GM23338 (cell line): Measurements from ENCODE around the gene FAM20C. TPM values are rescaled to one million over a fixed set of nuclear protein-coding genes. Genes with fewer than 3 reads are reported as not detected.

Experiments
- ATAC-seq: fragments of 200-7000 bp; cut with Tn5 transposase; 3 replicates; pipeline ENCODE4 v1.9.1; 2020
- DNase-seq: peaks from one replicate; pipeline ENCODE4 v3.0.0-alpha.2; 2015; ENCODE audit warnings: low spot score
- H2AFZ ChIP-seq: fragments of 200-600 bp; sonication (generic); 2 replicates; pipeline ENCODE4 v1.8.0; 2016; ENCODE audit warnings: antibody characterized with exemption, mild to moderate bottlenecking, moderate library complexity
- H3F3A ChIP-seq: fragments of 200-600 bp; sonication (generic); replicated peaks from 2 replicates; pipeline ENCODE4 v1.8.0; 2017; ENCODE audit warnings: antibody characterized with exemption, mixed run types, low read depth
- H3K27ac ChIP-seq: fragments of 200-600 bp; sonication (generic); 2 replicates; pipeline ENCODE4 v1.6.1; 2016; ENCODE audit warnings: low read depth
- H3K27me3 ChIP-seq: fragments of 200-600 bp; sonication (generic); 2 replicates; pipeline ENCODE4 v1.8.0; 2016; ENCODE audit warnings: mild to moderate bottlenecking, mixed run types, moderate library complexity; ENCODE audit not compliant: insufficient read depth
- H3K36me3 ChIP-seq: fragments of 200-600 bp; sonication (generic); 2 replicates; pipeline ENCODE4 v1.8.0; 2016; ENCODE audit warnings: mild to moderate bottlenecking; ENCODE audit not compliant: insufficient read depth
- H3K4me1 ChIP-seq: fragments of 200-600 bp; sonication (generic); 2 replicates; pipeline ENCODE4 v1.8.0; 2016; ENCODE audit warnings: mild to moderate bottlenecking, moderate library complexity; ENCODE audit not compliant: insufficient read depth
- H3K4me2 ChIP-seq: fragments of 200-600 bp; sonication (generic); 2 replicates; pipeline ENCODE4 v1.7.1; 2017; ENCODE audit warnings: mixed run types
- H3K4me3 ChIP-seq: fragments of 200-600 bp; sonication (generic); 2 replicates; pipeline ENCODE4 v1.6.1; 2016; ENCODE audit warnings: mixed run types
- H3K79me2 ChIP-seq: fragments of 200-600 bp; sonication (generic); replicated peaks from 2 replicates; pipeline ENCODE4 v1.8.0; 2017; ENCODE audit warnings: mild to moderate bottlenecking; ENCODE audit not compliant: insufficient read depth
- H3K9me2 ChIP-seq: fragments of 200-600 bp; sonication (generic); 2 replicates; pipeline ENCODE4 v1.8.0; 2017; ENCODE audit not compliant: insufficient read depth
- H4K20me1 ChIP-seq: fragments of 200-600 bp; sonication (generic); replicated peaks from 2 replicates; pipeline ENCODE4 v1.8.0; 2017; ENCODE audit warnings: mild to moderate bottlenecking; ENCODE audit not compliant: insufficient read depth
- H3K27ac Mint-ChIP-seq: 2 replicates; pipeline ENCODE4 v1.8.0; 2020; ENCODE audit warnings: inconsistent platforms, mild to moderate bottlenecking, moderate library complexity, mixed read lengths
- H3K27me3 Mint-ChIP-seq: 3 replicates; pipeline ENCODE4 v1.8.0; 2022; ENCODE audit warnings: low read depth, mild to moderate bottlenecking, moderate library complexity, mixed read lengths, inconsistent platforms; ENCODE audit not compliant: insufficient read depth, poor library complexity
- H3K36me3 Mint-ChIP-seq: 3 replicates; pipeline ENCODE4 v1.8.0; 2021; ENCODE audit warnings: low read depth, mild to moderate bottlenecking, inconsistent platforms, moderate library complexity, mixed read lengths
- H3K4me1 Mint-ChIP-seq: 3 replicates; pipeline ENCODE4 v1.8.0; 2020; ENCODE audit warnings: mild to moderate bottlenecking, inconsistent platforms, mixed read lengths
- H3K4me3 Mint-ChIP-seq: 3 replicates; pipeline ENCODE4 v1.8.0; 2021; ENCODE audit warnings: moderate library complexity, mild to moderate bottlenecking, inconsistent platforms, mixed read lengths
- H3K9me3 Mint-ChIP-seq: 3 replicates; pipeline ENCODE4 v1.8.0; 2020; ENCODE audit warnings: moderate library complexity, mild to moderate bottlenecking, inconsistent platforms, mixed read lengths
- CREB1 ChIP-seq: fragments of 250-450 bp; sonication (Bioruptor Pico); IDR thresholded peaks from 2 replicates; pipeline ENCODE4 v1.5.0; 2020; ENCODE audit warnings: low read depth, mild to moderate bottlenecking, moderate library complexity
- EZH2 ChIP-seq: fragments of 200-600 bp; sonication (generic); IDR thresholded peaks from one replicate; pipeline ENCODE4 v1.8.0; 2017; ENCODE audit warnings: antibody characterized with exemption, mild to moderate bottlenecking, low read depth; ENCODE audit not compliant: unreplicated experiment
- EZH2phosphoT487 ChIP-seq: fragments of 200-600 bp; sonication (generic); IDR thresholded peaks from one replicate; pipeline ENCODE4 v1.8.1; 2018; ENCODE audit warnings: antibody characterized with exemption; ENCODE audit not compliant: unreplicated experiment
- JUNB ChIP-seq: IDR thresholded peaks from one replicate; pipeline ENCODE4 v1.6.1; 2016; ENCODE audit warnings: antibody characterized with exemption; ENCODE audit not compliant: unreplicated experiment
- NANOG ChIP-seq: IDR thresholded peaks from 2 replicates; pipeline ENCODE4 v1.6.1; 2016; ENCODE audit warnings: antibody characterized with exemption, borderline replicate concordance
- POLR2AphosphoS5 ChIP-seq: IDR thresholded peaks from 2 replicates; pipeline ENCODE4 v1.6.1; 2016; ENCODE audit warnings: antibody characterized with exemption, low read depth
- REST ChIP-seq: IDR thresholded peaks from one replicate; pipeline ENCODE4 v1.6.1; 2018; ENCODE audit warnings: antibody characterized with exemption; ENCODE audit not compliant: unreplicated experiment
- STAT1 ChIP-seq: IDR thresholded peaks from one replicate; pipeline ENCODE4 v1.6.1; 2016; ENCODE audit warnings: antibody characterized with exemption; ENCODE audit not compliant: unreplicated experiment
- ZNF114 ChIP-seq: fragments of 250-450 bp; sonication (Bioruptor Pico); IDR thresholded peaks from 2 replicates; pipeline ENCODE4 v1.5.0; 2020; ENCODE audit warnings: mild to moderate bottlenecking, moderate library complexity
- ZNF331 ChIP-seq: fragments of 250-450 bp; sonication (Bioruptor Pico); IDR thresholded peaks from 2 replicates; pipeline ENCODE4 v1.5.0; 2020; ENCODE audit warnings: low read depth, mild to moderate bottlenecking, moderate library complexity
- polyA plus RNA-seq: library from polyadenylated mRNA; unstranded; fragments of >200 nt; fragmentation: Nextera tagmentation; extraction: Ambion mirVana; gene quantifications from 2 replicates; pipeline ENCODE4 v1.2.1, GENCODE V29; 2016
- total RNA-seq: library from RNA; depleted of rRNA; stranded (reverse); fragments of >200 nt; shearing (Covaris generic); gene quantifications from 2 replicates; pipeline ENCODE4 v1.2.3, GENCODE V29; 2014
- TF ChIP-seq, protein P1 (sequence below), 2 experiments: fragments of 200-600 bp in 1 of 2; sonication (generic) in 1 of 2; conservative IDR thresholded peaks; 2 replicates each; pipeline versions ENCODE4 v1.5.1 to v1.6.1; 2016 to 2017; ENCODE audit warnings: antibody characterized with exemption in 2 of 2, low read depth in 2 of 2, mild to moderate bottlenecking in 2 of 2, moderate library complexity in 1 of 2
- TF ChIP-seq, protein P2 (sequence below): fragments of 250-450 bp; sonication (Bioruptor Pico); IDR thresholded peaks from 2 replicates; pipeline ENCODE4 v1.5.0; 2020; ENCODE audit warnings: mild to moderate bottlenecking, moderate library complexity
- TF ChIP-seq, protein P3 (sequence below): IDR thresholded peaks from 2 replicates; pipeline ENCODE4 v1.6.1; 2016; ENCODE audit warnings: antibody characterized with exemption

The FAM20C gene
- total and polyA plus RNA-seq, 2 experiments from 2014 or later, result 7.6 to 24.8 TPM

- no peak overlapping the region for H3K27ac Mint-ChIP-seq
Measured at GRCh38 chr7:300048-300447, 107.7 kb downstream of the FAM20C start.

More at GRCh38 chr7:300048-300447, 107.7 kb downstream of the FAM20C start:
- Mint-ChIP-seq H3K4me1 (no peaks in the 10 kb centered on the region), H3K27me3 (peaks cover 10% of the 10 kb centered on the region), H3K4me3 (no peak overlapping the region), H3K9me3 (peaks cover 30% of the 10 kb centered on the region), H3K36me3 (peaks cover 13% of the 10 kb centered on the region)
- Histone ChIP-seq H3K36me3 (no peaks in the 10 kb centered on the region), H4K20me1 (no peaks in the 10 kb centered on the region), H3K79me2 (no peaks in the 10 kb centered on the region), H3F3A (0 out of 2 replicates have a peak, but pooled peaks cover 6% of the 10 kb centered on the region), H3K4me2 (no peak overlapping the region), H2AFZ (no peak overlapping the region), H3K4me3 (no peak overlapping the region), H3K9me2 (no peaks in the 10 kb centered on the region), H3K27me3 (no peaks in the 10 kb centered on the region), H3K4me1 (no peaks in the 10 kb centered on the region), H3K27ac (no peak overlapping the region)
- no peak for DNase-seq
- ATAC-seq, result no peak
- TF ChIP-seq EZH2phosphoT487, result no peak
- no peak for TF ChIP-seq REST
- TF ChIP-seq NANOG, result no peak
- TF ChIP-seq ZNF331, result no peak
- TF ChIP-seq POLR2AphosphoS5, result no peak
- TF ChIP-seq, protein P1, sequence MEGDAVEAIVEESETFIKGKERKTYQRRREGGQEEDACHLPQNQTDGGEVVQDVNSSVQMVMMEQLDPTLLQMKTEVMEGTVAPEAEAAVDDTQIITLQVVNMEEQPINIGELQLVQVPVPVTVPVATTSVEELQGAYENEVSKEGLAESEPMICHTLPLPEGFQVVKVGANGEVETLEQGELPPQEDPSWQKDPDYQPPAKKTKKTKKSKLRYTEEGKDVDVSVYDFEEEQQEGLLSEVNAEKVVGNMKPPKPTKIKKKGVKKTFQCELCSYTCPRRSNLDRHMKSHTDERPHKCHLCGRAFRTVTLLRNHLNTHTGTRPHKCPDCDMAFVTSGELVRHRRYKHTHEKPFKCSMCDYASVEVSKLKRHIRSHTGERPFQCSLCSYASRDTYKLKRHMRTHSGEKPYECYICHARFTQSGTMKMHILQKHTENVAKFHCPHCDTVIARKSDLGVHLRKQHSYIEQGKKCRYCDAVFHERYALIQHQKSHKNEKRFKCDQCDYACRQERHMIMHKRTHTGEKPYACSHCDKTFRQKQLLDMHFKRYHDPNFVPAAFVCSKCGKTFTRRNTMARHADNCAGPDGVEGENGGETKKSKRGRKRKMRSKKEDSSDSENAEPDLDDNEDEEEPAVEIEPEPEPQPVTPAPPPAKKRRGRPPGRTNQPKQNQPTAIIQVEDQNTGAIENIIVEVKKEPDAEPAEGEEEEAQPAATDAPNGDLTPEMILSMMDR (conservative IDR thresholded peaks at IDR 0.05; ENCODE audit: low read depth in 2 of 2), result no peak
- no peak for TF ChIP-seq CREB1
- no peak for TF ChIP-seq JUNB
- no peak for TF ChIP-seq ZNF114
- no peak for TF ChIP-seq STAT1
- no peak for TF ChIP-seq EZH2
- TF ChIP-seq, protein P2, sequence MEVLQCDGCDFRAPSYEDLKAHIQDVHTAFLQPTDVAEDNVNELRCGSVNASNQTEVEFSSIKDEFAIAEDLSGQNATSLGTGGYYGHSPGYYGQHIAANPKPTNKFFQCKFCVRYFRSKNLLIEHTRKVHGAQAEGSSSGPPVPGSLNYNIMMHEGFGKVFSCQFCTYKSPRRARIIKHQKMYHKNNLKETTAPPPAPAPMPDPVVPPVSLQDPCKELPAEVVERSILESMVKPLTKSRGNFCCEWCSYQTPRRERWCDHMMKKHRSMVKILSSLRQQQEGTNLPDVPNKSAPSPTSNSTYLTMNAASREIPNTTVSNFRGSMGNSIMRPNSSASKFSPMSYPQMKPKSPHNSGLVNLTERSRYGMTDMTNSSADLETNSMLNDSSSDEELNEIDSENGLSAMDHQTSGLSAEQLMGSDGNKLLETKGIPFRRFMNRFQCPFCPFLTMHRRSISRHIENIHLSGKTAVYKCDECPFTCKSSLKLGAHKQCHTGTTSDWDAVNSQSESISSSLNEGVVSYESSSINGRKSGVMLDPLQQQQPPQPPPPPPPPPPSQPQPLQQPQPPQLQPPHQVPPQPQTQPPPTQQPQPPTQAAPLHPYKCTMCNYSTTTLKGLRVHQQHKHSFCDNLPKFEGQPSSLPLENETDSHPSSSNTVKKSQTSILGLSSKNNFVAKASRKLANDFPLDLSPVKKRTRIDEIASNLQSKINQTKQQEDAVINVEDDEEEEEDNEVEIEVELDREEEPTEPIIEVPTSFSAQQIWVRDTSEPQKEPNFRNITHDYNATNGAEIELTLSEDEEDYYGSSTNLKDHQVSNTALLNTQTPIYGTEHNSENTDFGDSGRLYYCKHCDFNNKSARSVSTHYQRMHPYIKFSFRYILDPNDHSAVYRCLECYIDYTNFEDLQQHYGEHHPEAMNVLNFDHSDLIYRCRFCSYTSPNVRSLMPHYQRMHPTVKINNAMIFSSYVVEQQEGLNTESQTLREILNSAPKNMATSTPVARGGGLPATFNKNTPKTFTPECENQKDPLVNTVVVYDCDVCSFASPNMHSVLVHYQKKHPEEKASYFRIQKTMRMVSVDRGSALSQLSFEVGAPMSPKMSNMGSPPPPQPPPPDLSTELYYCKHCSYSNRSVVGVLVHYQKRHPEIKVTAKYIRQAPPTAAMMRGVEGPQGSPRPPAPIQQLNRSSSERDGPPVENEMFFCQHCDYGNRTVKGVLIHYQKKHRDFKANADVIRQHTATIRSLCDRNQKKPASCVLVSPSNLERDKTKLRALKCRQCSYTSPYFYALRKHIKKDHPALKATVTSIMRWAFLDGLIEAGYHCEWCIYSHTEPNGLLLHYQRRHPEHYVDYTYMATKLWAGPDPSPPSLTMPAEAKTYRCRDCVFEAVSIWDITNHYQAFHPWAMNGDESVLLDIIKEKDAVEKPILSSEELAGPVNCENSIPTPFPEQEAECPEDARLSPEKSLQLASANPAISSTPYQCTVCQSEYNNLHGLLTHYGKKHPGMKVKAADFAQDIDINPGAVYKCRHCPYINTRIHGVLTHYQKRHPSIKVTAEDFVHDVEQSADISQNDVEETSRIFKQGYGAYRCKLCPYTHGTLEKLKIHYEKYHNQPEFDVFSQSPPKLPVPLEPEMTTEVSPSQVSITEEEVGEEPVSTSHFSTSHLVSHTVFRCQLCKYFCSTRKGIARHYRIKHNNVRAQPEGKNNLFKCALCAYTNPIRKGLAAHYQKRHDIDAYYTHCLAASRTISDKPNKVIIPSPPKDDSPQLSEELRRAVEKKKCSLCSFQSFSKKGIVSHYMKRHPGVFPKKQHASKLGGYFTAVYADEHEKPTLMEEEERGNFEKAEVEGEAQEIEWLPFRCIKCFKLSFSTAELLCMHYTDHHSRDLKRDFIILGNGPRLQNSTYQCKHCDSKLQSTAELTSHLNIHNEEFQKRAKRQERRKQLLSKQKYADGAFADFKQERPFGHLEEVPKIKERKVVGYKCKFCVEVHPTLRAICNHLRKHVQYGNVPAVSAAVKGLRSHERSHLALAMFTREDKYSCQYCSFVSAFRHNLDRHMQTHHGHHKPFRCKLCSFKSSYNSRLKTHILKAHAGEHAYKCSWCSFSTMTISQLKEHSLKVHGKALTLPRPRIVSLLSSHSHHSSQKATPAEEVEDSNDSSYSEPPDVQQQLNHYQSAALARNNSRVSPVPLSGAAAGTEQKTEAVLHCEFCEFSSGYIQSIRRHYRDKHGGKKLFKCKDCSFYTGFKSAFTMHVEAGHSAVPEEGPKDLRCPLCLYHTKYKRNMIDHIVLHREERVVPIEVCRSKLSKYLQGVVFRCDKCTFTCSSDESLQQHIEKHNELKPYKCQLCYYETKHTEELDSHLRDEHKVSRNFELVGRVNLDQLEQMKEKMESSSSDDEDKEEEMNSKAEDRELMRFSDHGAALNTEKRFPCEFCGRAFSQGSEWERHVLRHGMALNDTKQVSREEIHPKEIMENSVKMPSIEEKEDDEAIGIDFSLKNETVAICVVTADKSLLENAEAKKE, result no peak
- TF ChIP-seq, protein P3, sequence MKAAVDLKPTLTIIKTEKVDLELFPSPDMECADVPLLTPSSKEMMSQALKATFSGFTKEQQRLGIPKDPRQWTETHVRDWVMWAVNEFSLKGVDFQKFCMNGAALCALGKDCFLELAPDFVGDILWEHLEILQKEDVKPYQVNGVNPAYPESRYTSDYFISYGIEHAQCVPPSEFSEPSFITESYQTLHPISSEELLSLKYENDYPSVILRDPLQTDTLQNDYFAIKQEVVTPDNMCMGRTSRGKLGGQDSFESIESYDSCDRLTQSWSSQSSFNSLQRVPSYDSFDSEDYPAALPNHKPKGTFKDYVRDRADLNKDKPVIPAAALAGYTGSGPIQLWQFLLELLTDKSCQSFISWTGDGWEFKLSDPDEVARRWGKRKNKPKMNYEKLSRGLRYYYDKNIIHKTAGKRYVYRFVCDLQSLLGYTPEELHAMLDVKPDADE, result no peak
